DOHH2 (cell line): Measurements from ENCODE around the gene GHR.

Experiments
- CTCF ChIP-seq: fragments of 200-600 bp; sonication (generic); IDR thresholded peaks from one replicate; pipeline ENCODE4 v1.5.1; 2014; ENCODE audit warnings: antibody characterized with exemption, mild to moderate bottlenecking, low read depth, low read length; ENCODE audit not compliant: poor library complexity, severe bottlenecking
- EZH2phosphoT487 ChIP-seq: fragments of 200-600 bp; sonication (generic); IDR thresholded peaks from 2 replicates; pipeline ENCODE4 v1.6.1; 2017; ENCODE audit warnings: borderline replicate concordance, mild to moderate bottlenecking, antibody characterized with exemption, low read length, moderate library complexity, mixed read lengths

- TF ChIP-seq CTCF, result no peak
- no peak for TF ChIP-seq EZH2phosphoT487
Observed at GRCh38 chr5:42492974-42493373, 69.7 kb downstream of the GHR start.
